Neural crest cell (in vitro differentiated cells): ENCODE data around the gene BARX1. TPM values are rescaled to one million over a fixed set of nuclear protein-coding genes. Genes with fewer than 3 reads are reported as not detected.

Experiments
- DNase-seq: peaks from one replicate; pipeline ENCODE4 v3.0.0; 2021; ENCODE audit warnings: low read depth, mixed read lengths, low spot score
- H3K27ac Mint-ChIP-seq: one replicate; pipeline ENCODE4 v1.8.0; 2021; ENCODE audit warnings: mild to moderate bottlenecking, mixed read lengths; ENCODE audit not compliant: unreplicated experiment
- H3K27me3 Mint-ChIP-seq: 2 replicates; pipeline ENCODE4 v1.8.0; 2021; ENCODE audit warnings: low read depth, mild to moderate bottlenecking, mixed read lengths
- H3K36me3 Mint-ChIP-seq: 2 replicates; pipeline ENCODE4 v1.8.0; 2021; ENCODE audit warnings: low read depth, mild to moderate bottlenecking, mixed read lengths
- H3K4me1 Mint-ChIP-seq: 2 replicates; pipeline ENCODE4 v1.8.0; 2021; ENCODE audit warnings: mixed read lengths
- H3K4me3 Mint-ChIP-seq: one replicate; pipeline ENCODE4 v1.8.0; 2021; ENCODE audit warnings: mild to moderate bottlenecking, mixed read lengths
- H3K9me3 Mint-ChIP-seq: 2 replicates; pipeline ENCODE4 v1.8.0; 2021; ENCODE audit warnings: mixed read lengths
- total RNA-seq: library from RNA; stranded (reverse); gene quantifications from 2 replicates; pipeline ENCODE4 v1.2.1, GENCODE V29; 2021
- TF ChIP-seq, protein P1 (sequence below): fragments of 200-600 bp; sonication (generic); conservative IDR thresholded peaks from 2 replicates; pipeline ENCODE4 v1.5.0; 2021; ENCODE audit warnings: antibody characterized with exemption, mild to moderate bottlenecking

The BARX1 gene
- total RNA-seq, 1 donor from 2014 or later: 0.23 TPM

DNA sequence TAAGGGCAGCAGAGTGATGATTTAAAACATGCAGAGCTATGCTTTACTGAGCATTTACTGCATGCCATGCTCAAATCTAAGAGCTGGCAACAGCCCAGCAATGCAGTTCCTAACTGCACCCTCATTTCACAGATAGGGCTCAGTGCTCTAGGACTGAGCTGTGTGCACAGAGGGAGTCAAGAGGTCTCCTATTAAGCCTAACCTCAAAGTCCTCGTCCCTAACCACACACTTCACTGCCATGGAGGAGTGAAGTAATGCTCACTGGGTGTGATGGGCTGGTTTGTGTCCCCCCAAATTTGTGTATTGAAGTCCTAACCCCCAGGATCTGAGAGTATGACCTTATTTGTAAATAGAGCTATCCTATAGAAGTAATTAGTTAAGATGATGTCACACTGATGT is 25.9 kb downstream of the BARX1 start:
- no peaks in the 10 kb centered on the region for H3K9me3 Mint-ChIP-seq
- no peaks in the 10 kb centered on the region for H3K36me3 Mint-ChIP-seq
- no peaks in the 10 kb centered on the region for H3K4me1 Mint-ChIP-seq
- TF ChIP-seq, protein P1, sequence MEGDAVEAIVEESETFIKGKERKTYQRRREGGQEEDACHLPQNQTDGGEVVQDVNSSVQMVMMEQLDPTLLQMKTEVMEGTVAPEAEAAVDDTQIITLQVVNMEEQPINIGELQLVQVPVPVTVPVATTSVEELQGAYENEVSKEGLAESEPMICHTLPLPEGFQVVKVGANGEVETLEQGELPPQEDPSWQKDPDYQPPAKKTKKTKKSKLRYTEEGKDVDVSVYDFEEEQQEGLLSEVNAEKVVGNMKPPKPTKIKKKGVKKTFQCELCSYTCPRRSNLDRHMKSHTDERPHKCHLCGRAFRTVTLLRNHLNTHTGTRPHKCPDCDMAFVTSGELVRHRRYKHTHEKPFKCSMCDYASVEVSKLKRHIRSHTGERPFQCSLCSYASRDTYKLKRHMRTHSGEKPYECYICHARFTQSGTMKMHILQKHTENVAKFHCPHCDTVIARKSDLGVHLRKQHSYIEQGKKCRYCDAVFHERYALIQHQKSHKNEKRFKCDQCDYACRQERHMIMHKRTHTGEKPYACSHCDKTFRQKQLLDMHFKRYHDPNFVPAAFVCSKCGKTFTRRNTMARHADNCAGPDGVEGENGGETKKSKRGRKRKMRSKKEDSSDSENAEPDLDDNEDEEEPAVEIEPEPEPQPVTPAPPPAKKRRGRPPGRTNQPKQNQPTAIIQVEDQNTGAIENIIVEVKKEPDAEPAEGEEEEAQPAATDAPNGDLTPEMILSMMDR: no peak
- DNase-seq: no peak
- H3K27ac Mint-ChIP-seq: no peak overlapping the region
- peaks cover 35% of the 10 kb centered on the region for H3K27me3 Mint-ChIP-seq
- no peak overlapping the region for H3K4me3 Mint-ChIP-seq

GRCh38 chr9:93922535-93922934 is 32.6 kb downstream of the BARX1 start:
- H3K36me3 Mint-ChIP-seq: no peaks in the 10 kb centered on the region
- TF ChIP-seq, protein P1: no peak
- peaks cover 8% of the 10 kb centered on the region for H3K27me3 Mint-ChIP-seq
- H3K9me3 Mint-ChIP-seq: no peaks in the 10 kb centered on the region
- no peaks in the 10 kb centered on the region for H3K4me1 Mint-ChIP-seq
- DNase-seq: no peak
- H3K4me3 Mint-ChIP-seq: no peak overlapping the region
- no peak overlapping the region for H3K27ac Mint-ChIP-seq

GRCh38 chr9:93920131-93920800 is 34.9 kb downstream of the BARX1 start:
- H3K36me3 Mint-ChIP-seq: no peaks in the 10 kb centered on the region
- no peaks in the 10 kb centered on the region for H3K4me1 Mint-ChIP-seq
- H3K27me3 Mint-ChIP-seq: peaks cover 4% of the 10 kb centered on the region
- H3K27ac Mint-ChIP-seq: peak overlapping the region; percentile 50
- no peaks in the 10 kb centered on the region for H3K9me3 Mint-ChIP-seq
- H3K4me3 Mint-ChIP-seq: no peak overlapping the region
- TF ChIP-seq, protein P1: no peak
- DNase-seq: no peak

DNA sequence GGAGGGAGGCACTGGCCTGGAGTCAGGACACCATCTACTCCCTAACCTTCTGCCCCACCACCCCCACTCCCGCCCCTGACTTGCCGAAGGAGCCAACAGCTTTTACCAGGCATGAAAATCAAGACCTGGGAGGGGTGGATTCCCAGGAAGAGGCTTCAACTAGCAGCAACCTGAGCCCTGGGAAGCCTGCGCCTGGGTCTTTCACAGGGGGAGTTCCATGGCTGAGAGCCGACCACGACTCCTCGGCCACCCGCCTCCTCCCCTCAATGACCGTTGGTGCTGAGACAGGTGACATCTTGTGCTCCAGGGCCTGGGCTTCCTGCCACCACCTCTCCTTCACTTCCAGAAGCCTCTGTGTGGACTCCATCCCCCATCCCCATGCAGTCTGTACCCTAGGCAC is 37.1 kb downstream of the BARX1 start:
- no peak overlapping the region for H3K4me3 Mint-ChIP-seq
- H3K27ac Mint-ChIP-seq: no peak overlapping the region
- no peaks in the 10 kb centered on the region for H3K36me3 Mint-ChIP-seq
- no peaks in the 10 kb centered on the region for H3K4me1 Mint-ChIP-seq
- TF ChIP-seq, protein P1: no peak
- H3K9me3 Mint-ChIP-seq: no peaks in the 10 kb centered on the region
- peaks cover 4% of the 10 kb centered on the region for H3K27me3 Mint-ChIP-seq
- no peak for DNase-seq

DNA sequence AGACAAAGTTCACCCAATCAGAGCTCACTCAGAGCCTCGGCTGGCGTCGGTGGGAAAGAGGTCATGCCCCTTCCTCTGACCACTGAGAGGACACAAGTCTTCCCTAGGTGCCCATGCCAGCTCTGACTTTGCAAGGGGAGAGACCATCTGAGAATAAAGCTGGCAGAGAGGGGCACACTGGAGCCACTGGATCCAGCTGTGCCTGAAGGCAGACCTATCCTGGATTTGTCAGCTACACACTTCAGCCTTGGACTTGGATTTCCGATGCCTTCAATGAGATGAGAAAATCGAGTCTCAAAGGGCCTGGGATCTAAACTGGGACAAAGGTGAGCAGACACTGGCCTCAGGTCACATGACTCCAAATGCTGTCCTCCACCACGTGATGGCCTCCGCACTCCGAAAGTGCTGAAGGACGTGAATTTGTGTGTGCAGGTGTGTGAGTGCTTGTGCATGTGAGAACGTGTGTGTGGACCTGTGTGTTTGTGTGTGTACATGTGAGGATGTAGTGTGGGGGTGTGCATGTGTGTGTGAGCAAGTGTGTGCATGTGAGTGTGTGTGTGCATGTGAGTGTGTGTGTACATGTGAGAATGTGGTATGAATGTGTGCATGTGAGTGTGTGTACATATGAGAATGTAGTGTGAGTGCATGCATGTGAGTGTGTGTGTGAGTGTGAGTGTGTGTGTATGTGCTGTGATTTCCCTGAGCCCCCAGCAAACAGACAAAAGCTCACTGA is 37.9 kb downstream of the BARX1 start:
- no peak overlapping the region for H3K27ac Mint-ChIP-seq
- H3K9me3 Mint-ChIP-seq: no peaks in the 10 kb centered on the region
- TF ChIP-seq, protein P1: no peak
- H3K36me3 Mint-ChIP-seq: no peaks in the 10 kb centered on the region
- no peak overlapping the region for H3K4me3 Mint-ChIP-seq
- no peaks in the 10 kb centered on the region for H3K4me1 Mint-ChIP-seq
- peaks cover 4% of the 10 kb centered on the region for H3K27me3 Mint-ChIP-seq
- DNase-seq: no peak
